GM15510 (cell line): Measurements from ENCODE around the gene DLGAP1.

Experiments
- POLR2A ChIP-seq: IDR thresholded peaks from 3 replicates; pipeline ENCODE4 v1.6.1; 2011; ENCODE audit warnings: borderline replicate concordance; ENCODE audit not compliant: insufficient read length; ENCODE audit errors: extremely low read depth

The DLGAP1 gene

DNA sequence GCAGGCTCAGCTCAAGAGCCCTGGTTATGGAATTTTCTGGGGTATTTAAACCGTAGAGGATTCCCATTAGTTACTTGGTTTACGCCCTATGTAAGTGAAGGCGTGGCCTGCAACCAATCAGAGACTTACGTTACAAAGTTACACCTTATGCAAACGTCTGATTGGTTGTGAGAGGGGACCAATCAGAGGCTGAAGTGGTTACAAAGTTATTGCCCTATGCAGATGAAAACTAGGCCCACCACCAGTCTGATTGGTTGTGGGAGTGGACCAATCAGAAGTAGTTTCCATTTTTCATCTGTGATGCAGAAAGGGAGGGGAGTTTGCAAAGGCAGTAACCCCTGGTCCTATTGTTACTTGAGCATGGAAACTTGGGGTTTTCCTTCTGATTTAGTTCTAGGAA lies 49.1 kb downstream of the DLGAP1 start:
- no peak for TF ChIP-seq POLR2A

DNA sequence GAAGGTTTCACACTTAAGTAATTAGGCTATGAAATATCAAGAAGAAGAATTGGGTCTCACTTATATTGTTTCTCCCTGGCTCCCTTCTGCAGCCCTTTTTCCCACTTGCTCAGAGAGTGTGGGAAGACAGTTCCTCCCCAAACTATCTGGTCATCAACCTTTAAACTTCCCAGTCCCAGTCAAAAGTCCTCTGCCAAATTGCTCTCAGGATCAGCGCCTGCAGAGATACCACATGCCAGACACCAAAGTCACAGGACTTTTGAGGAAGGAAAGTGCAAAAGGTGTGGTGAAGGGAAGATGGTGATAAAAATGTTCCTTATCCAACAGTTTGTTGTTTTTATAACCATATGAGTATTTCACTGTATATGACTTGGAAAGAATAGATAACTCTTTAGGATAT lies 51.3 kb downstream of the DLGAP1 start:
- no peak for TF ChIP-seq POLR2A

DNA sequence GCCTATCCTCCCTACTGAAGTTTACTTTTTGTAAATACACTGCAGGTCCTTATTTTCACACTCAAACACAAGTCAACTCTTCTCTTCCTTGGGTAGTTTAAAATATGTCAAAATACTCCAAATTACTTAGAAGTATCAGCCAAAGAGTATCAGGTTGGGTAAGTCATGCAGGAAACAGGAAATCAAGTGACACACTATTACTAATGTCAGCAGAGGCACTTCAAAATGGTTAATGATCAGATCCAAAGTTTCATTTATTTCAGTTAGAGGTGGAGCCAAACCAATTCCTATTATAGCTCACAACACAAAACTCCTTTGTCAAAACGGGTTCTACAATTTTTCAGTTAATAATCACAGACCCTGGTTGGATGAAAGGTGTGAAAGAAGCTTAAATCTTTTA lies 54.2 kb downstream of the DLGAP1 start:
- no peak for TF ChIP-seq POLR2A

DNA sequence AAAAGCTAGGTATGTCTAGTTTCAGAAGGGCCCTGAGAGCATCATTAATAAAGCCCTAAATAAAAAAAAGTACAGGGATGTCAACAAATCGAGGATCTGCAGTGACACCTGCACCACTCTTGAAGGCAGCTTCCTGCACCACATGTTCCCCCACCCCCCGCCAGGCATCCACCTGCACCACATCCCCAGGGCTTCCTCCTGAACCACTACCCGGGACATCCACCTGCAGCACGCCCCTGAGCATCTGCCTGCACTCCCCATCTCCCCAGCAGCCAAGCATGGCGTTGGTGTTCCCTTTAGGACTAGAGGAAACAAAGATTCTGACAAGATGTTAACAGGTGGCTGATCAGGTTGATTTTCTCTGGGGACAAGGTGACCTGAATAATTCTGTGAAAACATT lies 55.2 kb downstream of the DLGAP1 start:
- TF ChIP-seq POLR2A, result no peak

DNA sequence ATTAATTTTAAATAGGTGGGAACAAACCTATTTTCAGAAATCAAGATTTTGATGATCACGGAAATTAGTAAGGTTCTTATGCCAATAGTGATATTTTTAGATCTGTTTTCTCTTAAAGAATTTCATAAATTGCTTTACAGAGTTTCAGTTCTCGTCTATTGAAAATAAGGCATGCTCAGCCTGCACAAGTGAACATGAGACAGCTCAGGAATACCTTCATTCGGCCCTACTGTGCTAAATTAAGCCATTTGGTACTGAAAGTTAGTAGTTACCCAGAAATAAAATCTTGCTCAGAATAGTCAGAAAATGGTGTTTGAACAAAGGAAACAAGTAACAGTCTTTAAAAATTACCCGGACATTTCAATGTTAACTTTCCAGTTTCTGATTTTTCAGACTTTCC lies 60.4 kb downstream of the DLGAP1 start:
- TF ChIP-seq POLR2A, result no peak

DNA sequence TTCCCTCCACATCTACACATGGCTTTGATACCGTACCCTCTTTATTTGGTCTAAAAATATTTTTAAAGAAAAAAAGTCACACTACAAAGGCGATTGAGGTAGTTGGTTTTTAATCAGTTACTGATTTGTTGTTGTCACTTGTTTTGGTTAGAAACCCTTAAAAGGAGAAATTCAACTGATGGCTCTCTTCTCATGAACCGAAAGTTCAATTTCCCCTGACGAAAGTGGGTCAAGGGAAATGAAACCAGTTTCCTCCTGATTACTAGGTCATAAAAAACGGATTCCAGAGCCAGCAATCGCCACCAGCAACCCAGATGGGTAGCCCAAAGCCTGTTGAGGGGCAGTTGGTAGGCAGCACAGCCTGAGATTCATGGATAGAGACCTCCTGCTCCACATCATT lies 63.2 kb downstream of the DLGAP1 start:
- TF ChIP-seq POLR2A, result no peak

DNA sequence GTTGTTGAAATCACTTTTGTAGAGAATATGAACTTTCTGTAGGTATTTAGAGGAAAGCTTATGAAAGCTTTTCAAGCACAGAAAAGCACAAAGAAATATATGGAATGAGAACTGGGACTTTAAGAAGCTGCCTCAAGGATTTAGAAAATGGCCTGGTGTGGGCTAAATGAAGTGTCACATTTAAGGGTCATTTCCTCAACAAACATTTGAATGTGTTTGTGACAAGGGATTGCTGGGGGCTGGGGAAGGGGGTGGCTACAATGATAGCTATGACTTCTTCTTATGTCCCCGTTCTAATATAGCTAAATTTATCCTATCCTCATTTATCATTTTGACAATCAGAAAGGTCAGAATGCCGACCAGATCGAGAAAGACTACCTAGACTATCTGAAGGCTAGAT lies 69.2 kb downstream of the DLGAP1 start:
- TF ChIP-seq POLR2A, result no peak

DNA sequence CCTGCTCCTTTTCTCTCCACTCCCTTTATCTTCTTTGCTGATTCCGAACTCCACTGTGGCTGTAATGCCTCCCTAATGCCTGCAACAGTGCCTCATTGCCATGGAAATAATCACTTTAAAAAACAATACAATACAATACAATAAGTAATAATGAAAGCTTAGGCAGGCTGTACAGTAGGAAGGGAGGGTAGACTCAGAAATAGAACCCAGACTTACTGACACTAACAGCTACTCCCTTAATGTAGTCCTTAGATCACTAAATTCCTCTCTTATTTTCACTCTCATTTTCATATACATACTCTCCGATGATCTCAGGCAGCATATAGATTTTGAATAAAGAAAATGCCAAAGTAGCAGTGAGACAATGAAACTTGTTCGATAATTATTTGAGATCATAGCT lies 70.2 kb downstream of the DLGAP1 start:
- TF ChIP-seq POLR2A, result no peak

DNA sequence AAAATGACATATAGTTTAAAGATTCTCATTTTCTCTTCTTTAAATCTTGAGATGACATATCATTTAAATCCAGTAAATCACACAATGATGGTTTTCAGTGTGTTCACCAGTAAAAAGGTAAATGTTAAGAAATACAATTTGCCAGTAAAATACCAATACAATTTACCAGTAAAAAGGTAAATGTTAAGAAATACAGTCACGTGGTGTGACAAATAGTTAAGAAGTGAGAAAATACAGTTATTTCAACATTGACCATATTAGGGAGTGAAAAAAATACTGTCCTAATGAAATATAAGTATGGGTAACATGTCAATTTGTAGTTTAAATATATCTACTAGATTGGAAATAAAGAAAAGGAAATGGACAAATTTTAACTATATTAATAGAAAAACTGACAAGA lies 80.5 kb downstream of the DLGAP1 start:
- no peak for TF ChIP-seq POLR2A

DNA sequence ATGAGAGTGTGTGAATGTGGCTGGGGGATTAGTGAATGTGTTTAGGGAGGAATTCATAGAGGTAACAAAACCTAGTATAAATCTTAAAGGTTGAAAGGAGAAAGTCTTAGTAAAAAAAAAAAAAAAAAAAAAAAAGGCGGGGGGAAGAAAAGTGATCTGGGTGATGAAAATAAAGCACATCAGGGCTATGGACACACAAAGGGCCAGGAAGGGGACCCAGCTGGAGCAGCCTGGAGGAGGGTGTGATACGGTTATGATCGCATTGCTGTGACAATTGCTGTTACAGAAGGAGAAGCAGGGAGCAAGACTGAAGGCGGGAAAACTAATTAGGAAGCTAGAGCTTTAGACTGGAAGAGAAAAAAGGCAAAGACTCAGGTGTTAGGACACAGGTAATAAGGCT lies 85.4 kb downstream of the DLGAP1 start:
- TF ChIP-seq POLR2A, result no peak

DNA sequence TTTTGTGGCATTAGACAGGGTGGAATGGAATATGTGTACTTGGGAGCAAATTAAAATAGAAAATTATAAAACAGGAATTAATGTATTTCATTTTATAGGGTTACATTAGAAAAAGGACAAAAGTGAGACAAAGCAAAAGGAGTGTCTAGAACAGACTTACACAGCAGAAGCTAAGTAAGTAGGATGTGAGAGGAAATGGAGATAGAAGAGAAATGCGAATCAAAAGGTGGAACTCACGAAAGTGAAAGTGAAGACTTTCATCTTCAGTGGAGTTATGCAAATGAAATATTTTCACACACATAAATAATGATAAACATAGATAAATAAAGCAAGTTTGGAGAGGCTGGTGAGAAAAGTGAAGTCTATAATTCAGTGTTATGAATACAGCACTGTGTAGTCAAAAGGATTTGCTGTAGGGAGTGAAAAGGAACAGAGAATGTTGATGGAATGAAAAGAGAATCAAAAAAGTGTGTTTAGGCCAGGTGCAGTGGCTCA lies 94.8 kb downstream of the DLGAP1 start:
- TF ChIP-seq POLR2A, result no peak

DNA sequence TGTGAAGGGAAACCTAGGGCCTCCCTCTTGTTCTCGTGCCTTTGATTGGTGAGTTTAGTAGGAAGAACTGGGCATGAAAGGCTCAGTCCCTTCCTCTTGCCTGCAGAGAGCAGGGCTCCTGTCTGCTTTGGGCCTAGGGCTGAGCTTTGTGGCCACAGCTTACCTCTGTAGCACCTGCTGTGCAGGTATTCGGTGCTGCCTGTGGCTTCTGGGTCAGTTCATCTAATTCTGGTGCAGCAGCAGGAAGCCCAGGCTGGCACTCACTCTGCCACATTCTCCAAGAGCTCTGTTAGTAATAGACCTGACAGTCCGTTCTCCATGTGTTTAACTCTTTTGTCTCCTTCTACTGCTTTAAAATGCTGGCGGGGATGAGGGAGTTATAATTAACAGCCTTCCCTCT lies 96.5 kb downstream of the DLGAP1 start:
- TF ChIP-seq POLR2A, result no peak

DNA sequence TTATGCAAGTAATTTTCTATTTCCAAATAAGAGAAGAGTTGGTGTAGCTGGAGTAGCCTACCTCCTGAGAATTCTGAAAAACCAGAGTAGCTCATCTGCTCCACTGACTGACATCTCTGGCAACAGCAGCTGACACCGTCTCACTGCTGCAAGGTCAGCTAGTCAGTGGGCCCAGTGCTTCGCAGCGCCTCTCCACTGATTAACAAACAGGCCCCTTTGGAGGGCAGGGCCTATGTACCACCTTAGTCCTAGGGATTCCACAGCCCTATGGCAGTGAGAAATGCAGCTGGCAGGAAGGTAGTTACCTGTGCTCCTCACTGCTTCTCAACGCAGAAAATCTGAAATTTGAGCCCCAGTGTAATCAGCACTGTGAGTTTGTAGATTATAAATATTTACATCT lies 97.5 kb downstream of the DLGAP1 start:
- no peak for TF ChIP-seq POLR2A

DNA sequence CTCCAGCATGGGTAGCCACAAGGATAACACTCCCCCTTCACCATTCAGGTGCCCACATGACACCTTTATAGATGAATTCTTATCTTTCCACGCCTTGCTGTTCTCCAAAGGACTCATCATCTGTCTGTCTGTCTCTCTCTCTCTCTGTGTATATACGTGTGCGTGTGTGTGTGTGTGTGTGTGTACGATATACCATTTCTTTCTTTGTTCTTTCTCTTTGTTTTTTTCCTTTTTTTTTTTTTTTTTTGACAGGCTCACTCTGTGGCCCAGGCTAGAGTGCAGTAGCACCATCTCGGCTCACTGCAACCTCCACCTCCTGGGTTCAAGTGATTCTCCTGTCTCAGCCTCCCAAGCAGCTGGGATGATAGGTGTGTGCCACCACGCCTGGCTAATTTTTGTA lies 98.2 kb downstream of the DLGAP1 start:
- TF ChIP-seq POLR2A, result no peak

DNA sequence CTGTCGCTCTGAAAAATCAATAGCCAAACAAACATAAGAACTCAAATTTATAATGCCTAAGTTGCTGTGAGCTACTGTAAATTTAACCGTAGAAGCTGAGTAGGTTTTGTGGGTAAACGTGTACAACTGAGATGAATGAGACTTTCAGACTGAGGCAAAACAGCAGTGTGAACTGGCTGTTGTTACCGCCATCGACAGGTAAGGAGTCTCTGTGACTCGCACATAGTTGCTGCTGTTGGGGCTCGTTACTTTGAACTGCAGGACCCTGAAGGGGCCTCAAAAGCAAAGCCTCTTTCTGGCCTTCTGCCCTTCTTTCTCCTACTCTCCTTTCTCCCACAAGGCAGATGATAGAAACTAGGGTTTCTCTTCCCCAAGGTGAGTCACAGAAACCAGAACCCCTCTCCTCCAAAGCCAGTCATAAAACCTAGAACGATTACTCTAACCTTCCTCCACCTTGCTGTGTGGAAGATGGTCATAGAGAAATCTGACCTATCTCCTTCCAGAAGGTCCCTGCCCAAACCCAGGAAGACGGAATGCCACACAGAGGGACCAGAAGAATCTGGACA lies 101.2 kb downstream of the DLGAP1 start:
- no peak for TF ChIP-seq POLR2A

DNA sequence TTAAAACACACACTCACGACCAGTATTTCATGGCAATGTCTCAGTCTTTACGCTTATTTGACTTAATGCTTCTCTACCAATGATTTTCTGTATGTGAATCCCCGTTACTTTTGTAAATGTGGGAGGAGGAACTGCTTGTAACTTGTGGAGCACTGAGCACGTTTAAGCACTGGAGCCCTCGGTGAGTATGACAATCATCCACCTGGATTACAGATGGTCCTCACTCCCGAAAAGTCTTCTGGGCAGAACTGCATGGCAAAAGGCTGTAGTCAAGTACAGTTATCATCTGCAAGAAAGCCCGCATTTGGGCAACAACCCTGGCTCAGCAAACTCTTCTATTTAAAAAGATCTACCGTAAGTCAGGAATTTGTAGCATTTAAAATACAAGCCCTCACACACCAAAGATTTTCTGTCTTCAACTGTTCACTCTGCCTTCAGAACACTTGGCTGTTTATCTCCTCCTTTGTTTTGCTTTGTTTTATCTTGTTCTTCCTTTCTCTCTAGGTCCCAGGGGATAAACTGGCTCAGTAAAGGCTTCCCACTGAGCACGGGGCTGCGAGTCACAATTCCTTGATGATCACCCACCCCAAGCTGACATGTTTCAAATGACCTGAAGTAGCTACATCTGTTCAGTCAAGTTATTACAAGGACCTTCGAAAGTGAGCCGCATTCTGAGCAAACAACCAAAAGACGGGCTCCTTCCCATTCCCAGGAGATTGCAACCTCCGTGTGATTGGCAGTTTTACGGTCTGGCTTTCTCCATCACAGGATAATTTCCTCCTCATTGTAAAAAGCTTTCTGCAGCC lies 102.2 kb downstream of the DLGAP1 start:
- no peak for TF ChIP-seq POLR2A

DNA sequence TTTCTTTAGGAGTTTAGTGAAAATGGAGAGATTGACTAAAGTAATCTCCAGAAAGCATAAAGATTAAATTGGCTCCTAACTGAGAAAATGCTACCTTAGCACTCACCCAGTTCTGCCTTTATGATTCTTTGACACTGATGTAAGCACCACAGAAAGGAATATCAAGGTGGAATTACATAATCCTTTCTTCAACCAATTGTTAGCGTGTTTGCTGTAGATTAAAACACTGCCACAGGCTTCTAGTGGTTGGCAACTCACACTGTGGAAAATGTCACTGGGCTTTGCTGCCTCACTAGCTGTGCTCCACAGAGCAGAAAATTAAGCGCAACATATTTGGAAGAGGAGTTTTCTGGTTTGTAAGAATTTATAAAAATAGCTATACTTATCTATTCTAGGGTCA lies 104.1 kb downstream of the DLGAP1 start:
- TF ChIP-seq POLR2A, result no peak

DNA sequence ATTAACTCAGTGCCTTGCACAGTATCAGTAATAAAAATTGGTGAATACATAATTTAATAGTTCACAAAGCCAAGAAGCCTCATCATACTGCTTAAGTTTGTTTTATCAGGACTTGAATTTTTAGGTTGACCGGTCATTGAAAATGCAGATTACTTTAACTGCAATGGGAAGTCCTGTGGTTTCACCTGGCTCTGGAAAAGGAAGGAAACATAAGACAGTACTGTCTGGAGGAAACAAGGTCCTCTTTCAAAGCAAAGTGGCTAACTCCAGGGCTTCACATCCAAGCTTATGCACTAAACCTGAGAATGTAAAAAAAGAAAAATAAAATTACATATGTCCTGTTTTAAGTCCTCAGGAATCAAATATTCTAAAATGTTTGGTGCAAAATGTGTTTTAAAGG lies 119.7 kb downstream of the DLGAP1 start:
- TF ChIP-seq POLR2A, result no peak

DNA sequence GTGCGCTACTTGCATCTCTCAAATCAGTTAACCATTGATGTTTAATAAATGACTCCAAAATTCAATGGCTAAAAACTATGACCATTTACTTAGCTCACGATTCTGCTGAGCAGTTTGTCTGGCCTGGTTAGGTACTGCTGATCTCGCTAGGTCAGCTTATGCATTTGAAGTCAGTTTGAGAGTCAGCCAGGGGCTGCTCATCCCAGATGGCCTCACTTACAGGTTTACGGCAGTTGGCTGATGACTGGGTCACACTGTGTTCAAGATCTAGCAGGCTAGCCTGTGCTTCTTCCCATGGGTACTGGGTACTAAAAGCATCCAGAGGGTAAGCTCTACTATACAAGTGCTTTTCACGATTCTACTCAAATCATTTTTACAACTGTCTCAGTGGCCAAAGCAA lies 122.1 kb downstream of the DLGAP1 start:
- TF ChIP-seq POLR2A, result no peak
